Neural progenitor cell (in vitro differentiated cells): ENCODE results near the gene RNF213.

Source experiments
- CTCF ChIP-seq: fragments of 200-600 bp; sonication (generic); IDR thresholded peaks from 2 replicates; pipeline ENCODE4 v1.5.1; 2017; ENCODE audit warnings: antibody characterized with exemption, mild to moderate bottlenecking
- EZH2 ChIP-seq: fragments of 200-600 bp; sonication (generic); IDR thresholded peaks from 2 replicates; pipeline ENCODE4 v1.6.1; 2017; ENCODE audit warnings: antibody characterized with exemption, mild to moderate bottlenecking, moderate library complexity

GRCh38 chr17:80311216-80311827 lies 50.7 kb downstream of the RNF213 start:
- no peak for TF ChIP-seq CTCF
- no peak for TF ChIP-seq EZH2
